Mucosa of stomach (tissue), 1 donor: ENCODE results near the gene DGKQ.

Experiments used
- H3K27me3 ChIP-seq: one replicate; pipeline ENCODE4 v1.7.0; 2013; ENCODE audit warnings: mild to moderate bottlenecking, low read length; ENCODE audit not compliant: control insufficient read depth, insufficient read depth
- H3K36me3 ChIP-seq: one replicate; pipeline ENCODE4 v1.7.0; 2013; ENCODE audit warnings: low read length; ENCODE audit not compliant: control insufficient read depth, insufficient read depth
- H3K4me1 ChIP-seq: one replicate; pipeline ENCODE4 v1.7.0; 2013; ENCODE audit warnings: mild to moderate bottlenecking, low read length; ENCODE audit not compliant: control insufficient read depth, insufficient read depth
- H3K4me3 ChIP-seq: one replicate; pipeline ENCODE4 v1.7.0; 2013; ENCODE audit warnings: low read length
- H3K9ac ChIP-seq: one replicate; pipeline ENCODE4 v1.7.0; 2013; ENCODE audit warnings: mild to moderate bottlenecking, low read length, moderate library complexity
- H3K9me3 ChIP-seq: one replicate; pipeline ENCODE4 v1.7.0; 2013; ENCODE audit warnings: mild to moderate bottlenecking, low read length, moderate library complexity; ENCODE audit not compliant: control insufficient read depth
- donor health status: Pancreatic carcinoma.

Gene DGKQ

GRCh38 chr4:973431-974397, at the start of gene DGKQ:
Gene DGKQ, minus strand, starts transcription at chr4:973569. Its CDS starts 87 bp downstream, at chr4:973482.
- Histone ChIP-seq H3K4me1 (peaks cover 33% of the 10 kb centered on the region), H3K36me3 (no peaks in the 10 kb centered on the region), H3K9me3 (no peaks in the 10 kb centered on the region), H3K9ac (peak within 1 kb of the TSS; percentile 64), H3K27me3 (no peaks in the 10 kb centered on the region), H3K4me3 (peak within 1 kb of the TSS; percentile 46)

- Histone ChIP-seq H3K36me3 (no peaks in the 10 kb centered on the region), H3K4me1 (peaks cover 15% of the 10 kb centered on the region), H3K9ac (no peak overlapping the region), H3K4me3 (no peak overlapping the region), H3K9me3 (no peaks in the 10 kb centered on the region), H3K27me3 (peaks cover 5% of the 10 kb centered on the region)
Observed at GRCh38 chr4:1022739-1023066, 49.3 kb upstream of the DGKQ start.

- H3K27me3 ChIP-seq, result peaks cover 3% of the 10 kb centered on the region
- no peak overlapping the region for H3K4me3 ChIP-seq
- H3K4me1 ChIP-seq, result peaks cover 15% of the 10 kb centered on the region
- no peak overlapping the region for H3K9ac ChIP-seq
- H3K9me3 ChIP-seq, result no peaks in the 10 kb centered on the region
- no peaks in the 10 kb centered on the region for H3K36me3 ChIP-seq
Observed at GRCh38 chr4:1022051-1022738, 48.8 kb upstream of the DGKQ start.

GRCh38 chr4:1021386-1022050, 48.1 kb upstream of the DGKQ start:
- Histone ChIP-seq H3K4me3 (no peak overlapping the region), H3K9ac (no peak overlapping the region), H3K27me3 (peaks cover 3% of the 10 kb centered on the region), H3K36me3 (no peaks in the 10 kb centered on the region), H3K4me1 (peaks cover 15% of the 10 kb centered on the region), H3K9me3 (no peaks in the 10 kb centered on the region)

GRCh38 chr4:1019729-1020470, 46.5 kb upstream of the DGKQ start:
- peaks cover 14% of the 10 kb centered on the region for H3K4me1 ChIP-seq

GRCh38 chr4:1019320-1019719, 46.0 kb upstream of the DGKQ start:
- H3K4me1 ChIP-seq, result peaks cover 10% of the 10 kb centered on the region
- no peaks in the 10 kb centered on the region for H3K36me3 ChIP-seq
- H3K27me3 ChIP-seq, result peaks cover 3% of the 10 kb centered on the region
- no peaks in the 10 kb centered on the region for H3K9me3 ChIP-seq
- H3K4me3 ChIP-seq, result no peak overlapping the region
- H3K9ac ChIP-seq, result no peak overlapping the region

More at GRCh38 chr4:1019729-1020470, 46.5 kb upstream of the DGKQ start:
- H3K9ac ChIP-seq, result no peak overlapping the region
- no peaks in the 10 kb centered on the region for H3K36me3 ChIP-seq
- H3K9me3 ChIP-seq, result no peaks in the 10 kb centered on the region
- peaks cover 3% of the 10 kb centered on the region for H3K27me3 ChIP-seq
- no peak overlapping the region for H3K4me3 ChIP-seq

- H3K9ac ChIP-seq, result no peak overlapping the region
- peaks cover 3% of the 10 kb centered on the region for H3K27me3 ChIP-seq
- H3K4me1 ChIP-seq, result peaks cover 10% of the 10 kb centered on the region
- H3K9me3 ChIP-seq, result no peaks in the 10 kb centered on the region
- no peaks in the 10 kb centered on the region for H3K36me3 ChIP-seq
- H3K4me3 ChIP-seq, result no peak overlapping the region
Observed at GRCh38 chr4:1018147-1019020, 45.0 kb upstream of the DGKQ start.

- H3K4me3 ChIP-seq, result no peak overlapping the region
- peaks cover 3% of the 10 kb centered on the region for H3K27me3 ChIP-seq
- peaks cover 9% of the 10 kb centered on the region for H3K4me1 ChIP-seq
- H3K9me3 ChIP-seq, result no peaks in the 10 kb centered on the region
- no peak overlapping the region for H3K9ac ChIP-seq
- no peaks in the 10 kb centered on the region for H3K36me3 ChIP-seq
Observed at GRCh38 chr4:1017706-1018105, 44.3 kb upstream of the DGKQ start.

GRCh38 chr4:1017211-1017610, 43.8 kb upstream of the DGKQ start:
- Histone ChIP-seq H3K4me3 (no peak overlapping the region), H3K27me3 (no peaks in the 10 kb centered on the region), H3K9me3 (no peaks in the 10 kb centered on the region), H3K36me3 (no peaks in the 10 kb centered on the region), H3K9ac (no peak overlapping the region), H3K4me1 (peaks cover 6% of the 10 kb centered on the region)

GRCh38 chr4:1015746-1016145, 42.4 kb upstream of the DGKQ start:
- H3K4me1 ChIP-seq, result peaks cover 8% of the 10 kb centered on the region
- no peaks in the 10 kb centered on the region for H3K36me3 ChIP-seq
- no peak overlapping the region for H3K4me3 ChIP-seq
- no peaks in the 10 kb centered on the region for H3K9me3 ChIP-seq
- no peak overlapping the region for H3K9ac ChIP-seq
- H3K27me3 ChIP-seq, result no peaks in the 10 kb centered on the region

GRCh38 chr4:1015179-1015578, 41.8 kb upstream of the DGKQ start:
- Histone ChIP-seq H3K9ac (no peak overlapping the region), H3K4me1 (peaks cover 14% of the 10 kb centered on the region), H3K36me3 (no peaks in the 10 kb centered on the region), H3K4me3 (no peak overlapping the region), H3K27me3 (no peaks in the 10 kb centered on the region), H3K9me3 (no peaks in the 10 kb centered on the region)
